Transverse colon (tissue), 4 donors: ENCODE measurements around the gene ZNF638. TPM values are rescaled to one million over a fixed set of nuclear protein-coding genes. Genes with fewer than 3 reads are reported as not detected.

Experiments used
- DNase-seq: peaks from one replicate; pipeline ENCODE4 v3.0.0-alpha.2; 2019
- H3K27ac ChIP-seq, 4 donors: fragments of 200-600 bp; sonication (generic); 2 replicates each; pipeline ENCODE4 v1.5.1; 2016 to 2018; ENCODE audit warnings: inconsistent platforms in 4 of 4
- H3K27me3 ChIP-seq: fragments of 200-600 bp; sonication (generic); 2 replicates; pipeline ENCODE4 v1.5.1; 2017; ENCODE audit warnings: inconsistent platforms
- H3K36me3 ChIP-seq, 4 donors: fragments of 200-600 bp; sonication (generic); 2 replicates each; pipeline ENCODE4 v1.5.1; 2017 to 2019; ENCODE audit warnings: inconsistent platforms in 4 of 4
- H3K4me1 ChIP-seq, 4 donors: fragments of 200-600 bp; sonication (generic); 2 replicates each; pipeline ENCODE4 v1.5.1; 2017 to 2020; ENCODE audit warnings: inconsistent platforms in 4 of 4
- H3K4me3 ChIP-seq, 4 donors: fragments of 200-600 bp; sonication (generic); 1 replicate in 1 of 4; 2 replicates in 3 of 4; pipeline versions ENCODE4 v1.5.1 to v1.6.1; 2017 to 2019; ENCODE audit warnings: inconsistent platforms in 4 of 4
- H3K9me3 ChIP-seq, 2 donors: fragments of 200-600 bp; sonication (generic); 2 replicates each; pipeline ENCODE4 v1.5.1; 2017 to 2019; ENCODE audit warnings: inconsistent platforms in 2 of 2
- EP300 ChIP-seq: sonication (generic); formaldehyde crosslinking; IDR thresholded peaks from one replicate; pipeline ENCODE4 v1.6.1; 2017; ENCODE audit warnings: antibody characterized with exemption, low read depth
- POLR2A ChIP-seq: fragments of 450-650 bp; IDR thresholded peaks from one replicate; pipeline ENCODE4 v1.6.1; 2016; ENCODE audit warnings: antibody characterized with exemption, mild to moderate bottlenecking, moderate library complexity
- POLR2AphosphoS5 ChIP-seq, 3 donors: sonication (generic); formaldehyde crosslinking; IDR thresholded peaks; one replicate each; pipeline ENCODE4 v1.6.1; 2016; ENCODE audit warnings: antibody characterized with exemption in 3 of 3
- WGBS, 2 donors: methylation state at CpG; one replicate each; pipeline ENCODE4 v1.1.5; 2018; ENCODE audit warnings: low coverage in 1 of 2; 5-methylcytosine and 5-hydroxymethylcytosine counted together
- in situ Hi-C, 4 donors: fragments of 200-750 bp; cut with MboI; loops; one replicate each; pipeline versions ENCODE4 v1.15.0 to v1.15.1; 2017; ENCODE audit warnings: low sequenced_read_pairs in 3 of 4, low pct_ligation_motif_present in 1 of 4, low pct_unique_long_range_greater_than_20kb in 1 of 4
- intact Hi-C: fragments of 100-400 bp; cut with DNase I; formaldehyde crosslinking; loops from one replicate; pipeline ENCODE4 v1.15.1; 2023; ENCODE audit warnings: low total_unique reads
- total RNA-seq, 4 donors: library from RNA; depleted of rRNA; stranded (reverse); fragments of >200 nt; gene quantifications; one replicate each; pipeline ENCODE4 v1.1.0, GENCODE V29; 2016
- TF ChIP-seq, protein P1 (sequence below), 5 experiments: fragments of 200-600 bp in 3 of 5; fragments of 450-650 bp in 2 of 5; sonication (generic) in 3 of 5; IDR thresholded peaks; 1 replicate in 2 of 5; 2 replicates in 3 of 5; pipeline ENCODE4 v1.5.1; 2016 to 2017; ENCODE audit warnings: antibody characterized with exemption in 5 of 5, inconsistent platforms in 3 of 5, mild to moderate bottlenecking in 2 of 5, moderate library complexity in 1 of 5

The ZNF638 gene
- total RNA-seq, 4 donors from 2014 or later = 99.9 to 181 (median 142) TPM

DNA sequence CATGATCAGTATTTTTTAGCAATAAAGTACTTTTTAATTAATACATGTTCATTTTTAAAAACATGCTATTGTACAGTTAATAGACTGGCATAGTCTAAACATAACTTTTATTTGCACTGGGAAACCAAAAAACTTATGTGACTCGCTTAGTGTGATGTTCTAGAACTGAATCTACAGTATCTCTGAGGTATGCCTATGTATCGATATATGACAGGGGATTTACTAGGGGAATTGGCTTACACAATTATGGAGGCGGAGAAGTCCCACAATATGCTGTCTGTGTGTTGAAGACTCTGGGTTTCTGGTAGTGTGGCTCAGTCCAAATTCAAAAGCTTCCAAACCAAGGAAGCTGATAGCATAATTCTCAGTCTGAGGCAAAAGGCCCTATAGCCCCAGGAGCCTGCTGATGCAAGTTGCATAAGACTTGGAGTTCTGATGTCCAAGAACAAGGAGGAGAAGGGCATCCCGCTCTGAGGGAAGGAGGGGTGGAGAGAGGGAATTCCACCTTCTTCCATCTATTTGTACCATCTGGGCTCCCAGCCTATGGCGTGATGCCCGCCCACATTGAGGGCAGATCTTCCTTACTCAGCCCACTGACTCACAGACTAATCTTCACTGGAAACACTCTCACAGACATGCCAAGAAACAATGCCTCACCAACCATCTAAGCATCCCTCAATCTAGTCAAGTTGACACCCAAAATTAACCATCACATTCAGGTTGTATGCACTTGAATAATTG is 27.5 kb downstream of the ZNF638 start:
- in situ Hi-C loops = no loop called here
- WGBS, 2 donors = 94% methylated on average over 4 to 6 of the region's 6 CpGs
- H3K36me3 ChIP-seq = peaks cover 0 to 58% (median 19%) of the 10 kb centered on the region in 4 donors

DNA sequence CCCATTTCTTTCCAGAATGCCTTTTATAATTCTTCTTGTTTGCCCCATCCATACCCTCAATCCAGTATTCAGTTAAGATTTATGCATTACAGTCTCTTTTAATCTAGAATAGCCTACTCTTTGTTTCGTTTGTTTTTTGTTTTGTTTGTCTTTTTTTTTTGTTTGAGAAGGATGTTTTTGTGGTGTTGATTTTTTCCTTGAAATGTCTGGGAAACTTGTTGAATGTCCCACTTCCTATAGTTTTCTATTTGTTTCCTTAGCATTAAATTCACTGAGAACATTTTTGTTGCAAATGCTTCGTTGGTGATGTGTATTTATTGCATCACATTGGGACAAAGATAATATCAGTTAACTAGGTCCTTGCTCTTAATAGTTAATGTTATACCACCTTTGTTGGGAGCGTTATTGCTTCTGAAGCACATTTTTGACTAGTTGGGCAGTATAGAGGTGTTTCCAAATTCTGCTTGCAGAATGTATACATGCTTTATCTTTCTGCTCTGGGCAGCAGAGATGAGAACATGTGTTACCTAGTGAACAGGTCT is 28.9 kb downstream of the ZNF638 start:
- no peak for DNase-seq
- in situ Hi-C loops = no loop called here
- no peak overlapping the region for H3K27ac ChIP-seq
- no peaks in the 10 kb centered on the region for H3K4me1 ChIP-seq
- peaks cover 0 to 69% (median 26%) of the 10 kb centered on the region in 4 donors for H3K36me3 ChIP-seq
- TF ChIP-seq, protein P1, sequence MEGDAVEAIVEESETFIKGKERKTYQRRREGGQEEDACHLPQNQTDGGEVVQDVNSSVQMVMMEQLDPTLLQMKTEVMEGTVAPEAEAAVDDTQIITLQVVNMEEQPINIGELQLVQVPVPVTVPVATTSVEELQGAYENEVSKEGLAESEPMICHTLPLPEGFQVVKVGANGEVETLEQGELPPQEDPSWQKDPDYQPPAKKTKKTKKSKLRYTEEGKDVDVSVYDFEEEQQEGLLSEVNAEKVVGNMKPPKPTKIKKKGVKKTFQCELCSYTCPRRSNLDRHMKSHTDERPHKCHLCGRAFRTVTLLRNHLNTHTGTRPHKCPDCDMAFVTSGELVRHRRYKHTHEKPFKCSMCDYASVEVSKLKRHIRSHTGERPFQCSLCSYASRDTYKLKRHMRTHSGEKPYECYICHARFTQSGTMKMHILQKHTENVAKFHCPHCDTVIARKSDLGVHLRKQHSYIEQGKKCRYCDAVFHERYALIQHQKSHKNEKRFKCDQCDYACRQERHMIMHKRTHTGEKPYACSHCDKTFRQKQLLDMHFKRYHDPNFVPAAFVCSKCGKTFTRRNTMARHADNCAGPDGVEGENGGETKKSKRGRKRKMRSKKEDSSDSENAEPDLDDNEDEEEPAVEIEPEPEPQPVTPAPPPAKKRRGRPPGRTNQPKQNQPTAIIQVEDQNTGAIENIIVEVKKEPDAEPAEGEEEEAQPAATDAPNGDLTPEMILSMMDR (IDR thresholded peaks at IDR 0.05) = no peak
- TF ChIP-seq EP300 = no peak
- no peaks in the 10 kb centered on the region for H3K9me3 ChIP-seq
- no peak overlapping the region for H3K4me3 ChIP-seq
- intact Hi-C loops = no loop called here
- 90 to 93% methylated on average over 3 of the region's 3 CpGs for WGBS, 2 donors
- no peaks in the 10 kb centered on the region for H3K27me3 ChIP-seq

More for the DNA sequence above, 27.5 kb downstream of the ZNF638 start:
- no peaks in the 10 kb centered on the region for H3K9me3 ChIP-seq
- no peak overlapping the region for H3K27ac ChIP-seq
- no peaks in the 10 kb centered on the region for H3K4me1 ChIP-seq
- TF ChIP-seq POLR2A = no peak
- TF ChIP-seq, protein P1 (IDR thresholded peaks at IDR 0.05) = no peak
- intact Hi-C loops = no loop called here
- H3K4me3 ChIP-seq = no peak overlapping the region
- DNase-seq = no peak
- H3K27me3 ChIP-seq = no peaks in the 10 kb centered on the region

DNA sequence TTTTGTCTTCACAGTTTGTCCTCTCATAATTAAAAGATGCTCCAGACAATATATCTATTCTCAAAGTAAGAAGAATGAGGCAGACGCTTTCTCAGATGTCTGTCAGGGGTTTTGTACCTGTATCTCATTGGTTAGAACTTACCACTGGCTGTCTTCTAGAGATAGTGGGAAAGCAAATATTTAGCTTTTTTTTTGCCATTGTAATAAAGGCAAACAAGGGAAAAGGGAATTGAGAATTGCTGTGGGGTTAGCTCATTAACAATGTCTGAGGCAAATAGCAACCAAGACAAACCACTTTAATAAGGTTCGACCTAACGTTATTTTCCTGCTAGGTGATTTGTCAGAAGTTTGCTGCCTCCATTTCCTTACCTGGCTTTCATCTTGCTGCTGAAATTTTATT is 30.0 kb downstream of the ZNF638 start:
- H3K4me1 ChIP-seq = no peaks in the 10 kb centered on the region
- in situ Hi-C loops = no loop called here
- intact Hi-C loops = no loop called here
- TF ChIP-seq, protein P1 (IDR thresholded peaks at IDR 0.05) = no peak
- TF ChIP-seq EP300 (no peak), POLR2A (no peak), POLR2AphosphoS5 (IDR thresholded peaks at IDR 0.05) (no peak)
- H3K9me3 ChIP-seq = no peaks in the 10 kb centered on the region
- H3K4me3 ChIP-seq = no peak overlapping the region
- no peaks in the 10 kb centered on the region for H3K27me3 ChIP-seq
- no peak for DNase-seq
- no peak overlapping the region for H3K27ac ChIP-seq
- 75 to 89% methylated on average over 3 of the region's 3 CpGs for WGBS, 2 donors
- peaks cover 0 to 66% (median 29%) of the 10 kb centered on the region in 4 donors for H3K36me3 ChIP-seq

DNA sequence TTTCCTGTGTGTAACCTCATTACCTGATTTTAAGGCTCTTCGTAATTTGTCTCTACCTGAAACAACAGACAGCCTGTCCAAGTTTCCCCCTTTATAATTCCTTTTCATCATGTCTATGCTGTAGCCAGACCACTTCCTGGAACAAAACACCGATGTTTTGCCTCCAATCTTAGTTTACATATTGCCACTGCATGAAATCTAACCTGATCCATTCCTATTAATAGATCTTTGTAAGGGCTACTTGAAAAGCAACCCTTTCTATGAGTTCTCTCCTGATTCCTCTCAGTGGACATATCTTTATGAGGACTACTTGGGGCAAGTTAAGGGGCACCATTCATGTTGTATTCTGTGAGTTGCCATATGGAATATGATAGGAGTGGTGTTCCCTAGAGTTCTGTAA is 30.9 kb downstream of the ZNF638 start:
- Histone ChIP-seq H3K27me3 (no peaks in the 10 kb centered on the region), H3K36me3 (peaks cover 0 to 71% (median 29%) of the 10 kb centered on the region in 4 donors), H3K4me1 (no peaks in the 10 kb centered on the region), H3K9me3 (no peaks in the 10 kb centered on the region), H3K4me3 (no peak overlapping the region), H3K27ac (no peak overlapping the region)
- DNase-seq = no peak
- TF ChIP-seq, protein P1 (IDR thresholded peaks at IDR 0.05) = no peak
- no peak for TF ChIP-seq POLR2AphosphoS5 (IDR thresholded peaks at IDR 0.05)
- TF ChIP-seq EP300 = no peak
- TF ChIP-seq POLR2A = no peak
- WGBS, 2 donors = 55 to 56% methylated on average over 1 to 2 of the region's 2 CpGs
- in situ Hi-C loops (no loop called here), intact Hi-C loops (no loop called here)
